Fibroblast of villous mesenchyme (primary cell): ENCODE results near the gene CCDC47. TPM values are rescaled to one million over a fixed set of nuclear protein-coding genes. Genes with fewer than 3 reads are reported as not detected.

ENCODE experiments used
- DNase-seq: peaks from one replicate; pipeline ENCODE4 v3.0.0-alpha.2; 2010; ENCODE audit warnings: low read depth
- H3K4me3 ChIP-seq: 2 replicates; pipeline ENCODE4 v1.5.1; 2011; ENCODE audit warnings: low read depth, mild to moderate bottlenecking, low read length
- CTCF ChIP-seq: IDR thresholded peaks from 2 replicates; pipeline ENCODE4 v1.5.1; 2012; ENCODE audit warnings: low read depth, mild to moderate bottlenecking, low read length; ENCODE audit not compliant: insufficient read depth
- total RNA-seq: library from RNA; depleted of rRNA; stranded (reverse); fragments of >200 nt; gene quantifications from 2 replicates; pipeline ENCODE4 v1.2.3, GENCODE V29; 2012

Gene CCDC47
- total RNA-seq, 1 donor: 76.4 TPM

- H3K4me3 ChIP-seq: no peak overlapping the region
- no peak for DNase-seq
- TF ChIP-seq CTCF: no peak
Measured at GRCh38 chr17:63695889-63696288, 77.5 kb downstream of the CCDC47 start.

Other genes with a start within 250 kb of the CCDC47 start
- 32.9 and 52.7 TPM in 2 replicates for gene DCAF7, start 223.1 kb downstream of the CCDC47 start, total RNA-seq
- gene TACO1, start 172.7 kb downstream of the CCDC47 start, total RNA-seq: 24.6 and 35.8 TPM in 2 replicates
- 29.6 and 34.1 TPM in 2 replicates for gene MAP3K3, start 151.2 kb downstream of the CCDC47 start, total RNA-seq
- 4.5 and 5.2 TPM in 2 replicates for gene LIMD2, start 73.5 kb downstream of the CCDC47 start, total RNA-seq
- gene STRADA, start 31.8 kb downstream of the CCDC47 start, total RNA-seq: 23.2 and 25.0 TPM in 2 replicates
- gene DDX42, start 573 bp upstream of the CCDC47 start, total RNA-seq: 85.0 and 85.9 TPM in 2 replicates
- gene PSMC5, start 53.8 kb upstream of the CCDC47 start, total RNA-seq: 42.7 and 44.1 TPM in 2 replicates
- 50.6 and 72.5 TPM in 2 replicates for gene FTSJ3, start 54.1 kb upstream of the CCDC47 start, total RNA-seq
- 61.8 and 66.9 TPM in 2 replicates for gene SMARCD2, start 69.1 kb upstream of the CCDC47 start, total RNA-seq
- gene CSH2, start 100.1 kb upstream of the CCDC47 start, total RNA-seq: not detected in 2 replicates
- not detected in 2 replicates for gene GH2, start 108.3 kb upstream of the CCDC47 start, total RNA-seq
- gene CSH1, start 123.0 kb upstream of the CCDC47 start, total RNA-seq: not detected in 2 replicates
- gene CSHL1, start 137.7 kb upstream of the CCDC47 start, total RNA-seq: not detected in 2 replicates
- gene GH1, start 145.2 kb upstream of the CCDC47 start, total RNA-seq: not detected in 2 replicates
- not detected in 2 replicates for gene CD79B, start 158.7 kb upstream of the CCDC47 start, total RNA-seq
- under 0.01 TPM in 1 of 2 replicates, not detected in the other for gene SCN4A, start 199.3 kb upstream of the CCDC47 start, total RNA-seq
- under 0.01 TPM in 2 replicates for gene PRR29, start 224.8 kb upstream of the CCDC47 start, total RNA-seq
- 1.3 and 1.7 TPM in 2 replicates for gene ICAM2, start 247.0 kb upstream of the CCDC47 start, total RNA-seq